ENCODE measurements around the gene DAPK3.

The DAPK3 gene

DNA sequence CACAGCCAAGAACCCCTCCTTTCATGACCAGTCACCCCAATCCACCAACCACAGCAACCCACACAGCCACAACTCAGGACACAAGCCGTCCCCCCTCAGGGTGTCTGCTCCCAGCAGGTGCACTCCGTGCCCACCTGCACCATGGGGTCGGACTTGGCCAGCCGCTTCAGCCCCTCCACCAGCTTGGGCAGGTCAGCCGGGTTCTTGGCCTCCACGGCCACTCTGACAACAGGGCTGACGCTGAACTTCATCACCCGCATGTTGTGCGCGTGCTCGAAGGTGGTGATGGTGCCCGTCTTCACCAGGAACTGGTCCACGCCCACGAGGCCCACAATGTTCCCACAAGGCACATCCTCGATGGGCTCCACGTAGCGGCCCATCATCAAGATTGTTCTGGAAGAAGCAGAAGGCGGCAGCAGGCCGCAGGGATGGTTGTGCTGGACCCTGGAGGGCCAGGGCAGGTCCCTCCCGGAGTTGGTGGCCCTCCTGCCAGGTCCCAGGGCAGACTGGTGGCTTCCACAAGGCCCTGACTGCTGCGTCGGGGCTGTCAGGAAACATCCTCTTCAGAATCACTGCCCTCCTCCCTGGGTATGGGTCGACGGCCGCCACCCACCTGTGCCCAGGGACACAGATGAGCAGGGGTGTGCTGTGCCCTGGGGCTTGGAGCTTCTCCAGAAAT is 8.9 kb upstream of the DAPK3 start:
- H3K27ac Mint-ChIP-seq, result no peak overlapping the region
- DNase-seq, result peak; percentile 4
- no peaks in the 10 kb centered on the region for H3K27me3 Mint-ChIP-seq (ENCODE audit: low read depth, poor library complexity)
- peaks cover 71% of the 10 kb centered on the region for H3K36me3 Mint-ChIP-seq (ENCODE audit: low read depth)
- no peak overlapping the region for H3K4me3 Mint-ChIP-seq
- TF ChIP-seq, protein P1, sequence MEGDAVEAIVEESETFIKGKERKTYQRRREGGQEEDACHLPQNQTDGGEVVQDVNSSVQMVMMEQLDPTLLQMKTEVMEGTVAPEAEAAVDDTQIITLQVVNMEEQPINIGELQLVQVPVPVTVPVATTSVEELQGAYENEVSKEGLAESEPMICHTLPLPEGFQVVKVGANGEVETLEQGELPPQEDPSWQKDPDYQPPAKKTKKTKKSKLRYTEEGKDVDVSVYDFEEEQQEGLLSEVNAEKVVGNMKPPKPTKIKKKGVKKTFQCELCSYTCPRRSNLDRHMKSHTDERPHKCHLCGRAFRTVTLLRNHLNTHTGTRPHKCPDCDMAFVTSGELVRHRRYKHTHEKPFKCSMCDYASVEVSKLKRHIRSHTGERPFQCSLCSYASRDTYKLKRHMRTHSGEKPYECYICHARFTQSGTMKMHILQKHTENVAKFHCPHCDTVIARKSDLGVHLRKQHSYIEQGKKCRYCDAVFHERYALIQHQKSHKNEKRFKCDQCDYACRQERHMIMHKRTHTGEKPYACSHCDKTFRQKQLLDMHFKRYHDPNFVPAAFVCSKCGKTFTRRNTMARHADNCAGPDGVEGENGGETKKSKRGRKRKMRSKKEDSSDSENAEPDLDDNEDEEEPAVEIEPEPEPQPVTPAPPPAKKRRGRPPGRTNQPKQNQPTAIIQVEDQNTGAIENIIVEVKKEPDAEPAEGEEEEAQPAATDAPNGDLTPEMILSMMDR (IDR thresholded peaks at IDR 0.05), result no peak
- no peaks in the 10 kb centered on the region for H3K9me3 Mint-ChIP-seq
- H3K4me1 Mint-ChIP-seq, result peaks cover 24% of the 10 kb centered on the region

DNA sequence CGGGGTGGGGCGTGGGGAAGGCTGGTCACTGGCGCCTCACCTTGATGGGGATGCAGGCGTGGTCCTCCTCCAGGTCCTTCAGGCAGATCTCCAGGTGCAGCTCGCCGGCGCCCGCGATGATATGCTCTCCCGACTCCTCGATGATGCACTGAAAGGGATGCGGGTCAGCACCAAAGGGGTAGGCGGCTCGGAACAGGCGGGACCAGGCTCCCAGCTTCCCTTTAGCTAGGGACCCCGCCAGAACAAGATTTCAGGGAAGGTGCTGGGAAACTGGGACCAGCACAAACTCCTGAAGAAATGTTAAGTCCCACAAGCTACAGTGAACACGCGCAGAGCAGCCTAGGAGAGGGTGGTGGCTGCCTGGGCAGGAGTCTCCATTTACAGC is 8.4 kb upstream of the DAPK3 start:
- Mint-ChIP-seq H3K9me3 (no peaks in the 10 kb centered on the region), H3K4me3 (no peak overlapping the region), H3K36me3 (ENCODE audit: low read depth) (peaks cover 71% of the 10 kb centered on the region), H3K27ac (no peak overlapping the region), H3K27me3 (ENCODE audit: low read depth, poor library complexity) (no peaks in the 10 kb centered on the region), H3K4me1 (peaks cover 19% of the 10 kb centered on the region)
- no peak for DNase-seq
- TF ChIP-seq, protein P1 (IDR thresholded peaks at IDR 0.05), result no peak

DNA sequence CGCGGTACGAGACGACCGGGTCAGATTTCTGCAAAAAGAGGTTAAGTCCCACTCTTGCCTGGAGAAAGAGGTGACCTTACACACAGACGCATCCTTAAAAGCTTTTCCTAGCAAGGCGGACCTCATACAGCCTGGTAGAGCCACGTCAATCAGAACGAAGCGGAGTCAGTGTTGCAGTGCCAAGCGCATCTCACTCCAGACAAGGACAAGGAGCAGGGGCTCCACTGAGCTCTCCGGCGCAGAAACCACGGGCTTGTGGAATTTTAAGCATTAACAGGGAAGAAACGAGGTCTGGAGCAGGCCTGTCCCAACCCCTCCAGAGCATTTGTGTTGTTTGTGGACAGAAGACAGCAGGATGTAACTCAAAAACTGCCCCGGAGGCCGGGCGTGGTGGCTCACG is 7.2 kb upstream of the DAPK3 start:
- H3K27me3 Mint-ChIP-seq (ENCODE audit: low read depth, poor library complexity), result no peaks in the 10 kb centered on the region
- TF ChIP-seq, protein P1 (IDR thresholded peaks at IDR 0.05), result no peak
- peaks cover 60% of the 10 kb centered on the region for H3K36me3 Mint-ChIP-seq (ENCODE audit: low read depth)
- DNase-seq, result no peak
- H3K9me3 Mint-ChIP-seq, result no peaks in the 10 kb centered on the region
- peaks cover 8% of the 10 kb centered on the region for H3K4me1 Mint-ChIP-seq
- peak overlapping the region; percentile 81 for H3K27ac Mint-ChIP-seq
- H3K4me3 Mint-ChIP-seq, result no peak overlapping the region

DNA sequence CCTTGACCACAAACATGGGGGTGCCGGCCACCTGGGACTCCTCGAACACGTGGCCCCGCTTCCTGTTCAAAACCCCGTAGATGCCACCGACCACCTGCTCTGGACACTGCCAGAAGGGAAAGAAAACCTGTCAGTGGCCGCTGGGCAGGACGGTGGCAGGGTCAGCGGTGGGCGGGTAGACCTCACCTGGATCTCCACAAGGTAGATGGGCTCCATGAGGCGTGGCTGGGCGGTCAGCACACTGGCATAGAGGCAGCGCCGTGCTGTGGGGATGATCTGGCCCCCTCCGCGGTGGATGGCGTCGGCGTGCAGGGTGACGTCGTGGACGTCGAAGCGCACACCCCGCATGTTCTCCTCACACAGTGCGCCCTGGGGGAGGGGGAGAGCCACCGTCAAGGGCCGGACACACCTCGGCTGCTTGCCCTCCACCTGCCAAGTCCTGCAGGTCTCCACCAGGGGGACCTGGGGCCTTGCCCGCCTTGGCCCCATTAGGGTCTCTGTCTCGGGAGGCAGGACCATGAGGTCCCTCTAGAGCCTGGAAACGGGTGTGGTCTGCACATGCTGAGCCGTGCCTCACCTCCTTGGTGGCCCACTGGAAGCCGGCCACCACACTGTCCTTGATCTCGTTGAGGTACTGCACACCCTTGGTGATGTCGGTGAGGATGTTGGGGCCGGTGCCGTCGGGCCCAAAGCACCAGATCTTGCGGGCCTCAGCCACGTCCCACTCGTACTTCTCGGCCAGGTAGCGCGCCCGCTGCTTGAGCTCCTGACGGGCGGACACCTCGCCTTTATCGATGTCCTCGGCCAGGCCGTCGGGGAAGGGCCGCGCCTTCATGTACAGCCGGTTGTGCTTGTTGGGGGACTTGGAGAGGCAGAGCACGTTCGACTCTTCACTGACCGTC is 6.6 kb upstream of the DAPK3 start:
- Mint-ChIP-seq H3K9me3 (no peaks in the 10 kb centered on the region), H3K27ac (peak overlapping the region; percentile 81), H3K27me3 (ENCODE audit: low read depth, poor library complexity) (no peaks in the 10 kb centered on the region), H3K4me1 (peaks cover 1% of the 10 kb centered on the region), H3K4me3 (no peak overlapping the region), H3K36me3 (ENCODE audit: low read depth) (peaks cover 54% of the 10 kb centered on the region)
- TF ChIP-seq, protein P1 (IDR thresholded peaks at IDR 0.05), result no peak
- peak; percentile 8 for DNase-seq

DNA sequence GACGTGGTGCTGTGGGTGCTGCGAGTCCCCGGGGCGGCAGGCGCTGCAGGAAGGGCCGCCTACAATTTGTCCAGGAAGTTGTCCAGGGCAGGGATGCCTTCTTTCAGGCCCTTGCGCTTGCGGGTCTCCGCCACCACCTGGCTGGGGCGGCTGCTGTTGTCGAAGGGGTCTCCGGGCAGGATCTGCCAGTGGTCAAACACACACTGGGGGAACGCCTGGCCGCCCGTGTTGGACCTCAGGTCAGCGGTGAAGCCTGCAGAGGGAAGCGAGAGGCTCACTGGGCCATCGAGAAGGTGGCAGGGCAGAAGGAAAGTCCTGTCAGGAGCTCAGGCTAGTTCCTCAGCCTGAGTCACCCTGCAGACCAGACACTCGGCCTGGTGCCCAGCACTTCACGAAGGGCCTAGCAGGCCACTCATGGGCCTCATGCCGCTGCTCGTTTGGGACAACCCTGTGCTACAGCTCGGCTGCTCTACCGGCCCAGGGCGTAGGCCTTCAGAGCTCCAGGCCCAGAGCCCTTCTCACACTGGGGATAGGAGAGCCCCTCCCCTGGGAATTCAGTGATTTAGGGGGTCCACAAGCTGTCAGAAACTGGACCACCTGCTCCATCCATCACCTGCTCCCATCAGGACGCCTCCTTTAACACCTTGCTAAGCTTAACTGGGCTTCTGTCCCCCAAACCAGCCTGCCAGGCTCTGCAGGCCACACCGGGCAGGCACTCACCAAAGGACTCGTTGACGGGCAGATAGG is 5.8 kb upstream of the DAPK3 start:
- H3K27ac Mint-ChIP-seq, result no peak overlapping the region
- H3K9me3 Mint-ChIP-seq, result no peaks in the 10 kb centered on the region
- no peak overlapping the region for H3K4me3 Mint-ChIP-seq
- TF ChIP-seq, protein P1 (IDR thresholded peaks at IDR 0.05), result no peak
- H3K27me3 Mint-ChIP-seq (ENCODE audit: low read depth, poor library complexity), result no peaks in the 10 kb centered on the region
- peaks cover 45% of the 10 kb centered on the region for H3K36me3 Mint-ChIP-seq (ENCODE audit: low read depth)
- no peaks in the 10 kb centered on the region for H3K4me1 Mint-ChIP-seq
- DNase-seq, result no peak
